ENCODE data around the gene MIA2.

The MIA2 gene

DNA sequence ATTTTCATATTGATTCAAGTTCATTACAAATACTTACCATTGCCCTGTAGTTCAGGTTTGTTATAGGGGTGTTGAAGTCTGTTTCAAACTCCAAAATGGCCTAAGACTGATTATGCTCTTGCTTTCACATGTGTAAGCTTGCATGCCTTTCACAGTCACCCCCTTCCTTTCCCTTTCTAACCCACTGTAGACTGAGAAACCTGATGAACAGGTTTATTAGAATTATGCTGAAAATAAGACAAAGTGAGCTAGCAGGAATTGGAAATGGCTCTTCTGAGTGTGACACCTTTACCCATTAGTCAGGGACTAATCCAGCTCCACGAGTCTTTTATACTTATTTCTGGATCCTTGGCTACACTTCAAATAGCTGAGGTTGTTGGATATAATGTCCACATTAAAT lies 159.6 kb downstream of the MIA2 start:
- DNase-seq: no peak

DNA sequence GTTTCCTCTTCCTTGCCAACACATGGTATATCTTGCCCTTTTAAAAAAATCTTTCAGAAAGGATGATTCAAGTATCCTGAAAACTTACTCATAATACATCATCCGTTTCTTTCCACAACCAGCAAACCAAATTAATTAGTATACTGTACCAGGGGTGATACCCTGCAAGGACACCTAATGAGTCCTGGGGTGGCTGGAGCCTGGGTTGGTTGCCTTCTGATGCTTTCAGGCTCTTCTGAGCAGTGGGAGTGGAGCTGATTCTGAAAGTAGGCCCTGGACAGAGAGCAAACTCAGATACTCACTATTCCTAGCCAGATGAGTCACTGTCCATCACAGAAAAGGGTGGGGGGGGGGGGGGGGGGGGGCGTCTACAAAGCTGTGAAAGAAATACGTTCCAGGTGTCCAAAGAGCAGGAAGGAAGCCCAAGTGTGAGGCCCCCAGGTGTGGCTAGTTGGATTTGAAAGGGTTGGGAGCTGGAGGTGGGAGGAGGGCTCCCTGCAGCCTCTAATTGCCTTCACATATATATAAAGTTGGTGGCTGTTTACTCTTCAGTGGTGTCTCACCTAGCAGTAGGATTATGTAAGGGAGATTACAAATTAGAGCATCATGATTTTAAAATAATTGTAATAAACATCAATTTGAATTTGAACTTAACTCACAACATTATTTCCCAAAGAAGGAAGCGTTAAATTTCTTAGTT lies 162.0 kb downstream of the MIA2 start:
- no peak for DNase-seq

DNA sequence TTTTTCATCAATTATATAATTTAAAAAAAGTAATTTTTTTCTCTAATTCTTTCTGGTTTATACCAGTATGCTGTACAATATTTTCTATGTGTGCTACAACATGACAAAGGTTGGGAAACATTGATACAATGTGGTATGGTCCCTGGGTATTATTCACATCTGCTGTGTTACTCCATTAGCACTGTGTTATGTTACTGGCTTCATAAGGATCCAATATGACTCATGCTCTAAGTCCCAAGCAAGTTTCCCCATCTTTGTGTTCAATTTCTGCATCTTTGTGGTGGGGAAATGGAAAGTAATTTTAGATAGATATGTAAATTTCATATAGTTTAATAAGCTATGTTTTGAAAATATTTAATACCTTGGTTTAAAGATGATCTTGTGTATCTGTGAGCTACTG lies 162.7 kb downstream of the MIA2 start:
- peak; percentile 27 for DNase-seq

DNA sequence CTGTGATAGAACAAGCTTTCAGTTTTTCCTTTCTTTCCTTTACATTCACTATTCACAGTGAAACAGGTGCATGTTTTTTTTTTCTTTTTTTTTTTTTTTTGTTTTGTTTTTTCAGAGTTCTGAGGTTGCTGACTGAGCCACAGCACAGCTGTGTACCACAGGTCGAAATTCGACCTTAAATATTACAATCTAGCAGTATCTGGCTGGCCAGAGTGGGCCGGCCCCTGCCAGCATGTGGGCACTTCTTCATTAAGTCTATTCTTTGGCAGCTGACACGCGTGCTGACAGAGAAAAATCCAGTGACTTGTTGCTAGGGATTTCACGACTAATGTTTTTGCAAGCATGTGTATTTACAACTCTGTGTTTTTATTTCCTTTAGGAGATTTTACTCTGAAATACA lies 164.7 kb downstream of the MIA2 start:
- DNase-seq: no peak

DNA sequence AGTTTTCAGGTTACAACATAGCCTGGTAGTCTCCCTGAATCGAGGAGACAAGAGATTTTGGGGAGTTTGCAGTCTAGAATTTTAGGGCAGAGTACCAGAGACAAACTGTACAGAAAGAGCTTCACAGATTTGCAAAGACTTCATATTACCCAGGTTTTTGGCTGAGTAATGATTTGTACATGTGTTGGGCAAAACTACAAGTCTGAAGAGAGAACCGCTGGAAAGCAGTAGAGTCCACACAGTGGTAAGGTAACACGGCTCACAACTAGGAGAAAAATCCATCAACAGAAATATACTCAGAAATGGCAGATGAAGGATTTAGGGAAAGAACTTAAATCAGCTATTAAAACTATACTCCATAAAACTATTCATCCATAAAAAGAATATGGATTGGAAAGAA lies 172.8 kb downstream of the MIA2 start:
- no peak for DNase-seq

DNA sequence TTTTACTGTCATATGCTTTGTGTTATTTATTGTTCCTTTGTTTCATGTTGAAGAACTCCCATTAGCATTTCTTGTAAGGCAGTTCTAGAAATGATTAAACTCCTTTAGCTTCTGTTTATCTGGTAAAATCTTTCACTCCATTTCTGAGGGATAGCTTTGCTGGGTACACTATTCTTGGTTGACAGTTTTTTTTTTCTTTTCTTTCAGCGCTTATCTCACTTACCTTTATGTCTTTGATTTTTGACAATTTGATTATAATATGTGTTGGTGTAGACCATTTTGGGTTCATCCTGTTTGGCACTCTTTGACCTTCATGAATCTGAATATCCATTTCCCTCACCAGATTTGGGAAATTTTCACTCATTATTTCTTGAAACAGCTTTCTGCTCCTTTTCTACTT lies 182.4 kb downstream of the MIA2 start:
- DNase-seq: no peak

DNA sequence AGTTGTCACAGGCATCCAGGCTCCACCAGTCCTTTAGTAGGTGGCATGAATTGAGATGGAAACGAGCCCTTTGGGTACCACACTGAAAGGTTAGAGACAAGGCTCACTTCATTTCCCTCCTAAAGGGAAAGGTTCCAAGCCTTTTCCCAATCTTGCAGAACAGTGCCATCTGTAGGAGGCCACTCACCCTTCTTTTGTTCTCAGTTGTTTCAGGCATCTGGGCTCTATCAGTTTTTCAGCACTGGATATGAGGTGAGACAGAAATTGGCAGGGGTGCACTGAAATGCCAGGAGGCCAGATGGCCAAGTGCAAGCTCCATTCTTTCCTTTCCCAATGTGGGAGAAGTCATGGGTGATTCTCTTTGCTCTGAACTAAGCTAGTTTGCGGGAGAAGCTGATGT lies 183.3 kb downstream of the MIA2 start:
- no peak for DNase-seq

DNA sequence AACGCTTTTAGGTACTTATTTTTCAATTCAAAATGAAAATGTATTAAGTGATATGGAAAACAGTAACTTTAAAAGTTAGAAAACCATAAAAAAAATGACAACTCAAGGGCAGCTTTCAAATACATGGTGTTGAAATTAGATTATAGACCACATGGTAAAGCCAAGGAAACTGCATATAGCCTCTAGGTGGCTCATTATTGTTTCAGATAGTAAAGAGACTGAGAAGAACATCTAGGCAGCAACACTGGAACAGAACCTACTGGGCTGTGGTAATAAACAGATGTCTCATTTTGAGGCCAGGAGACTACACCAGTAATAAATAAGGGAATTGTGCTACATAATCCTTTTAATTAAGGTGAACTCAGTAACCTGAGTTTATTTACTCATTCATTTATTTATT lies 185.6 kb downstream of the MIA2 start:
- DNase-seq: no peak

DNA sequence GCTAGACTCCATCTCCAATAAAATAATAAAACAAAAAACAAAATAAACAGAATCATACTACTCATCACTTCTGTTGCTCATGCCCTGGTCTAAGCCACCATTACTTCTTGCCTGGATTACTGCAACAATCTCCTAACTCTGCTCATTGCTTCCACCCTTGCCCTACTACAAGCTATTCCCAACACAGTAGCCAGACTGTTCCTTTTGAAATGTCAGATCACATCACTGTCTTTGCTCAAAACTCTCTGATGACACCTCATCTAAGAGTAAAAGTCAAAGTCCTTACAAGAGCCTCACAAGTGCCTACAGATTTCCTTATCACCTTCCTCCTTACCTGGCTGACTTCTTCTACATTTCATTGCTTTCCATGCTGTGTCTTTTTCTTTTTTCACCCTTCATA lies 188.5 kb downstream of the MIA2 start:
- DNase-seq: no peak

DNA sequence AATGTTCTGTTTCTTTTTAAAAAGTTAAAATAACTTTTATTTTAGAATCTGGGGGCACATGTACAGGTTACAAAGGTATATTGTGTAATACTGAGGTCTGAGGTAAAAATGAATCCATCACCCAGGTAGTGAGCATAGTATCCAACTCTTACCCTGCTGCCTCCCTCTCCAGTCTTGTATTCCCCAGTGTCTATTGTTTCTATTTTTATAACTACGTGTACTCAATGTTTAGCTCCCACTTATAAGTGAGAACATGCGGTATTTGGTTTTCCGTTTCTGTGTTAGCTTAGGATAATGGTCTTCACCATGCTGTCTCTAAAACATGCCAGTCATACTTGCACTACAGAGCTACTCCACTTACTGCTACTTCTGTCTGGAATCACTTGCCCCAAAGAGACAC lies 190.1 kb downstream of the MIA2 start:
- no peak for DNase-seq

DNA sequence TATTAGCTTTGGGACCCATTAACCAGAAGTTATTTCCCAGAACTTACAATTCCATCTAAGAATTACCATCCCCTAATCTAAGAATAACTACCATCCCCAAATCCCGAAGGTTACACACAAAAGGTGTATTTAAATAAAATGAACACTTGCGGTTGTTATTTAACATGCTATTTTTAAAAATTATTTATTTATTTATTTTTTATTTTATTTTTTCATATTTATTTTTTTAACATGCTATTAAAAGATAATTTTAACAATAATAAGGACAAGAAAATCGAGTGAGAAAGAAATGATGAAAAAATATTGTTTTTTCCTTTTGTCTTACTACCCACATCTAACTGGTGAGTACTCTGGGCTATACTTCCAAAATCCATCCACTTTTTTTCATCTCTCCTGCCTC lies 192.2 kb downstream of the MIA2 start:
- no peak for DNase-seq

DNA sequence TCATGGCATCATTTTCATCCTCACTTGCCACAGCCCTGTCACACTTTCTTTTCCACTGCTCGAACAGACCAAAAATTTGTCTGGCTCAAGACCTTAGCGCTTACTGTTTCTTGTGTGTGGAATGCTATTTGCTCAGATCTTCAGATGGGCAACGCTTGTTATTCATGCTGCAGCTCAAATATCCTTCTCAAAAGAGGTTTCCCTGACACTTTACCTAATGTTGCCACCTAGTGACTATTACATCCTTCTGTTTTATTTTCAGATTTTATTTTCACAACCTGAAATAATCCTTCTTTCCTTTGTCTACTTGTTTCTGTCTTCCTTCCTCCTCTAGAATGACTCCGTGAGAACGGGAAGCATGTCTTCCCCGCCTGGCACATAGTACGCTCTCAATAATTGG lies 192.9 kb downstream of the MIA2 start:
- peak; percentile 13 for DNase-seq

DNA sequence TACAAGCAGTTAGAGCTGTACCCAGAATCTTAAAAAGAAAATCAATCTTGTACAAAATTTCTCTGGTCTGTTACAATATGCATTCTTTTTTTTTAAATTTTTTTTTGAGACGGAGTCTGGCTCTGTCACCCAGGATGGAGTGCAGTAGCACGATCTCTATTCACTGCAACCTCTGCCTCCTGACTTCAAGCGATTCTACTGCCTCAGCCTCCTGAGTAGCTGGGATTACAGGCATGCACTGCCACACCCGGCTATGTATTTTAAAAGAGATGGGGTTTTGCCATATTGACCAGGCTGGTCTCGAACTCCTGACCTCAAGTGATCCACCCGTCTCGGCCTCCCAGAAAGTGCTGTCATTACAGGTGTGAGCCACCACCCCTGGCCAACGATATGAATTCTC lies 194.4 kb downstream of the MIA2 start:
- DNase-seq: no peak

DNA sequence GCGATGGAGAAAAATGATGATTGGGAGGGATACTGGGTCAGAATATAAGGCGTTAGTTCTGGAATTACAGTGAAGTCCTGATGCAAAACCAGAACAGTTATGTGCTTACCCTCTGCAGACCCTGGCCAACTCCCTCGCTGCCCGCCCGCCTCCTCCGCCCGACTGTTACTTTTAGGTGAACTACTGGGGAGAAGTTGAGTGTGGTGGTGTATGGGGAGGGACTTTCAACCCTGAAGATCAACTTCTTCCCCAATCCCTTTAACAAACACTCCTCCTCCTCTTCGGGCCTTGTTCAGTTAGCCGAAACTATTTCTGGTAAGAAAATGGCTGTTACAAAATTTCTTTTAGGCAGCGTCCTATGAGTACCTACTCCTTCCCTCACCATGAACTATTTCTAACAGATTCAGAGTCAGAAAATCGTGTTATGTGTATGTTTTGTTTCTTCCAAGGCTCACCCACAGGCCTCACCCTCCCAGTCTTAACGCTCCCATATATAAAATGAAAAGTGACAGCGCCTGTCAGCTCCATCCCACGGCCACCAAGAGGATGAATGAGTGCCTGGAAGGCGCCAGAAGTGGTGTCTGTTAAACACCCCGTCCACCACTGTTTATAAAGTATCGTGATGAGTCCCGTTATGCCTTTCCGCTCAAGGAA lies 197.2 kb downstream of the MIA2 start:
- peak; percentile 29 for DNase-seq

DNA sequence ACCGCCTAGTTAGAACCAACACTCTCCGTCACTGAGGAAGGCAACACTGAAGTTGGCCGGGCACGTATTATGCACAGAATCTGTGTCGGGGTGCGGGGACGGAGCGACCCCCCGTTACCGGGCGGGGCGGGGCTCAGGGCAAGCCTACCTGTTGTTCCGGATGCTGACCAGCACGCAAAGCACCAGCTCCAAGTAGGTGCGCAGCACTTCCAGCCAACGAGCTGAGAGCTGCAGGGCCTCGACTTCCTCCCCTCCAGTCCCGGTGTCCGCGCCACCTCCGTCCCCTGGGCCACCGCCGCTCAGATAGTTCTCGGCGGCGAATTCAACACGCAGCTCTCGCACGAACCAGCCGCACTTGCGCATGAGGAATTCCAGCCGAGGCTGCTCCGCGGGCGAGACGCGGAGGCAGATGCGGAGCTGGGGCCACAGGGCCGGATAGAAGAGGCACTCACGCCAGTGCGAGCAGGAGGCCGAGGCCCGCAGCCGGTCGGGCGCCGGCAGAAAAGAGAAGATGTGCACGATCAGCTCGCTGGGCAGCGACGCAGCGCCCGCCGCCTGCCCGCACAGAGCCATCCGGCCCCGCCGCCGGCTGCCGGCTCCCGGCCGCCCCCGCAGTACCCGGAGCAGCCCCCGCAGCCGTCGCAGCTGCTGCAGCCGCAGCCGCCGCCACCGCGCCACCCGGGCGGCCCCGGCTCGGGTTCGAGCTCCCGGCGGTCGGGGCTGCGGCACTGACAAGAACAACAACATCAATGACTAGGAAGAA lies 197.9 kb downstream of the MIA2 start:
- peak; percentile 46 for DNase-seq

DNA sequence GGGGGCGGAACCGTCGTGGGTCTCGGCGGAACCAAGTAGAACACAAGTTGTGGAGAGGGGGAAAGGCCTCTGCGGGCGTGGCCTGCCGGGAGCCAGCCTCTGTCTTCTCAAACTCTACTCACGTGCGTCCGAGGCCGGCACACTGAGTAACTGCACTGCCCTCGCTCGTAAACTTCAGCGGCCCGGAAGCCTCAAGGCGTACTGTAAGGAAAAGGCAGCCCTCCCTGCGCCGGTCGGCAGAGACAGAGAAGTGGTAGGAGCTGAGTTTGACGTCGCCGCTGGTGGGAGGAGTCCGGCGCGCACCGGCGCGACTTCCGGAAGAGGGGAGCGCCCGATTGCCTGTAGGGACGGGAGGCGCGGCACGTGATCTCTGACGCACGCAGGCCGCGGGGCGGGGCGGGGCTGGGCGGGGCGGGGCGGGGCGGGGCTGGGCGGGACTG lies 198.5 kb downstream of the MIA2 start, which contains the start of gene FBXO33:
FBXO33 (minus strand) TSS at position 255 of the 440 bp plus-strand sequence. CDS start 271 bp downstream, outside the sequence.
- DNase-seq: peak; percentile 95

DNA sequence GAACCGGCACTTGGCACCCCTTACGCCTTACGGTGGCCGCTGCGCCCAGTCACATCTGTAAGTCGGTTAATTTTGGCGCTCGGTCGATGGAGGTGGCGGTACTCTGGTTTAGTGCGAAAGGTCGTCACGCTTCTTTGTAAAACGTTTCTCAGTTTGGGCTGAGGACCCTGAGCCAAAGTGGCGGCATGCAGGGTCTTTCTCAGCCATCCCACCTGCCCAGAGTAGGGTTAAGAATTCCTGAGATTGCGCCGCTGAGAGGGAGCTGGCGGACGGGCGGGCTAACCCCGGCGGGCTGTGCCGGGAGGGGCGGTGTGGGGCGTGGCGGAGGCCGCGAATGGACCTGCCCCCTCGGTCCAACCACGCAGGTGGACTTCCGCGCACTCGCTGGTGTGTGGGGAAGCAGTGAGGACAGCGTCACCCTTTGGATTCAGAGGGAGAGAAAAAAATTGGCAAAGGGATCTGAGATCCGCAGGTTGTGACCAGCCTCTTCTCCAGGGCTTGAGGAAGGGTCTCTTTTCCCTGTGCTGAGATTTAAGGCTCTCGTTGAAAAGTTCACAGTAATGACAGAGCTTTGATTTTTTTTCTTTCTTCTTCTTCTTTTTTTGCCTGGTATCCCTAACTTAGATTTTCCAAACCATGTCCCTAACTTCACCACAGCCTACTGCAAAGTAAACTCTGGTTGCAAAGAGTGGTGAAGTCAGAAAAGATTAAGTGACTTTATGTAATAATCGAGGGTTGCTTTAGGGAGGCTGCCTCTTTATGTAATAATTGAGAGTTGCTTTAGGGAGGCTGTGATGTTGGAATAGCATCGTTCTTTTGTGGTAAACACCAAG lies 199.1 kb downstream of the MIA2 start:
- peak; percentile 79 for DNase-seq

DNA sequence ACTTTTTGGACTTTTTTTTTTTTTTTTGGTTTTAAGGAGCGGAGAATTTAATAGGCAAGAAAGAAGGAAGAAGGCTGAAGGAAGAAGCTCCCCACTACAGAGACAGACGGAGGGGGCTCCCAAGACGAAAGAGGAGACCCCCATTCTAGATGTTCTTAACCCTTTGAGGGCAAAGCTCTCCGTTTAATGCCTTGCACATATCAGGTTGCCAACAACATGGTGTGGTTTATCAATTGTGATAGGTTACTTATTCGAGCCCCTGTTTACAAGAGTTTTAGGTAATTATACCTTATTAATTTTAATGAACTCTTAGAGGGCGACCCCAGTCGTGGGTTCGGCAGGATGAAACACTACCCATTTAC lies 199.7 kb downstream of the MIA2 start:
- DNase-seq: no peak

DNA sequence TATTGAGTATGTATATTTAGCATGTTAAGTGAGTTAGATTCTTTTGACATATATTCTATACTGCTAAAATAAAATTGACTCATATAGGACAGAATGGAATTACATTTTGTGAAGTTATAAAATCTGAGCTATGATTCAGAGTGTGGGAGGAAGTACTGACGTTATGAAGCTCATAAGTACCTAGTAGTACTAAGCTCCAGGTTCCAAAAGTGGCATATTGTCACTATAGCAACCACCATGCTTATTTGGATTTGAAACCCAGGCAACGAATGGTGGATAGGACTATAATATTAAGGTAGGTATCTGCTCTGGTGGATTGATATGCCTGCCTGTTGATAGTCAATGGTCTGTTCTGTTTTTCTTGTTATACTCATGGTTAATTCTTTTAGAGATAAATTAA lies 200.7 kb downstream of the MIA2 start:
- peak; percentile 11 for DNase-seq

DNA sequence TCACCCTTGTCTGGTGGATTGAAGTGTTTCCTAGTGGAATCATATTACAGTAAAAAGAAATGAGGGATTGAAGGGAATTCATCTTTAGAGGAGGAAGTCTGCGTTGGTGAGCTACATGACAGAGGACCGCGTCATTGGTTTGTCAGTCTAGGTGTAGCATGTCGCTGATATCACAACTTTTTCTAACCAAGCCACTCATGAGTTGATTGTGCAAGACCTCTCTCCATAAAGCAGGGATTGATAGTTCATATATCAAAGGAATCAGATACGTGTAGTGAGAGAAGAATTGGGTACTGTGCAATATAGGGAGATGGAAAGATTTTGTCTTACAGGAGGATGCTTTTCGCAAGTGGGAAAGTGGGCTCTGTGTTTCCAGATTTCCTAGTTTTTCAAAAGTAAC lies 201.5 kb downstream of the MIA2 start:
- DNase-seq: no peak

Data from inflammatory macrophage treated with lipopolysaccharide for 4 hours (primary cell).